ENCODE measurements around the gene NUMBL.

NUMBL gene

GRCh38 chr19:40724315-40724714 lies 33.9 kb upstream of the NUMBL start:
- no peaks in the 10 kb centered on the region for H3K9me3 ChIP-seq (ENCODE audit: control insufficient read depth, insufficient read depth, low read length)
- H3K4me3 ChIP-seq (ENCODE audit: low read length) = no peak overlapping the region
- H3K27ac ChIP-seq (ENCODE audit: low read length) = no peak overlapping the region
- WGBS (ENCODE audit: insufficient coverage, insufficient read length) = no CpG with 5 or more reads among the region's 4 CpGs
- no peaks in the 10 kb centered on the region for H3K36me3 ChIP-seq (ENCODE audit: control insufficient read depth, insufficient read depth, low read length)
- no peak for DNase-seq (ENCODE audit: low read depth, low spot score)
- no peaks in the 10 kb centered on the region for H3K27me3 ChIP-seq (ENCODE audit: control insufficient read depth, insufficient read depth, low read length)
- 0 out of 2 replicates have a peak, but pooled peaks cover 1% of the 10 kb centered on the region for H3K4me1 ChIP-seq (ENCODE audit: control insufficient read depth, insufficient read depth, low read length)

GRCh38 chr19:40723661-40724254 lies 33.3 kb upstream of the NUMBL start:
- Histone ChIP-seq H3K27me3 (ENCODE audit: control insufficient read depth, insufficient read depth, low read length) (no peaks in the 10 kb centered on the region), H3K4me3 (ENCODE audit: low read length) (no peak overlapping the region), H3K4me1 (ENCODE audit: control insufficient read depth, insufficient read depth, low read length) (0 out of 2 replicates have a peak, but pooled peaks cover 1% of the 10 kb centered on the region), H3K27ac (ENCODE audit: low read length) (no peak overlapping the region), H3K36me3 (ENCODE audit: control insufficient read depth, insufficient read depth, low read length) (no peaks in the 10 kb centered on the region), H3K9me3 (ENCODE audit: control insufficient read depth, insufficient read depth, low read length) (no peaks in the 10 kb centered on the region)
- no peak for DNase-seq (ENCODE audit: low read depth, low spot score)
- no CpG with 5 or more reads among the region's 5 CpGs for WGBS (ENCODE audit: insufficient coverage, insufficient read length)

DNA sequence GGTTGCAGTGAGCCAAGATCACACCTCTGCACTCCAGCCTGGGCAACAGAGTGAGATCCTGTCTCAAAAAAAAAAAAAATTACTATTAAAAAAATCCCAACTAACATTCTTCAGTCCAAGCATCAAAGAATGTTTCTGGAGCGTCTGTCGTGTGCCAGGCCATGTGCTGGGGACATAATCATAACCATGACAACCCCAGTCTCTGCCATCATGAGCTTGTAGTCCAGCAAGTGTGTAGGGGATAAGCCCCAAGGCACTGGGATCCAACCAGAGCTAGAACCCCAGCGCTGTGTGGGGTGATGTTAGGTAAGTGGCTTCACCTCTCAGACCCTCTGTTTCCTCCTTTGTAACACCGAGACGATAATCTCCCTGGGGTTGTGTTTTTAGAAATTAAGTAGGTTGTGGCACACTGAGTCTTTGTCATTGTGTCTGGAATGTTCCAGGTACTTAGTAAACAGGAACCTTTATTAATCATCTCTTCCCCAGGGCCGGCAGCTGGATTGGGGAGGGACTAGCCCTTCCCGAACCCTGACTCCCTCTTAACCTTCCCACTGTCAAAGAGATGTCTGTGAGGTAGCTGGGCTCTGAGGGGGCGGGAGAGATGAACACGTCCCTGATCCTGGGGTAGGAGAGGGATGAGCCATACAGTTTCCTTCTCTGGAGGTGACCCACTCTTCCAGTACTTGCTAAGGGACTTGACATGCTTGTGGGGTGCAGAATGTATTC lies 31.6 kb upstream of the NUMBL start:
- WGBS (ENCODE audit: insufficient coverage, insufficient read length) = no CpG with 5 or more reads among the region's 9 CpGs
- DNase-seq (ENCODE audit: low read depth, low spot score) = no peak
- no peak overlapping the region for H3K27ac ChIP-seq (ENCODE audit: low read length)
- H3K27me3 ChIP-seq (ENCODE audit: control insufficient read depth, insufficient read depth, low read length) = no peaks in the 10 kb centered on the region
- H3K4me1 ChIP-seq (ENCODE audit: control insufficient read depth, insufficient read depth, low read length) = peaks cover 3% of the 10 kb centered on the region; the same call in 1 of the 2 replicates
- H3K36me3 ChIP-seq (ENCODE audit: control insufficient read depth, insufficient read depth, low read length) = no peaks in the 10 kb centered on the region
- no peaks in the 10 kb centered on the region for H3K9me3 ChIP-seq (ENCODE audit: control insufficient read depth, insufficient read depth, low read length)
- H3K4me3 ChIP-seq (ENCODE audit: low read length) = no peak overlapping the region

DNA sequence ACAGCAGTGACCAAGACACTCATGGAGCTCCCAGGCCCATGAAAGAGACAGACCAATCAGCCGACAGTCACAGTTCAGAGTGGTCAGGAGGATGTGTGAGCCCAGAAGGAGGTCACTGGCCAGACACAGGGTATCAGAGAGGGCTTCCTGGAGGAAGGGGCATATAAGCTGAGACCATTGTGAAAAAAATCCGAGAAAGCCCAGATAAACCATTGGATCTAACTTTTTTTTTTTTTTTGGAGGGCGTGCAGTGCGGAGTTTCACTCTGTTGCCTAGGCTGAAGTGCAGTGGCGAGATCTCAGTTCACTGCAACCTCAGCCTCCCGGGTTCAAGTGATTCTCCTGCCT lies 30.7 kb upstream of the NUMBL start:
- no peak for DNase-seq (ENCODE audit: low read depth, low spot score)
- Histone ChIP-seq H3K9me3 (ENCODE audit: control insufficient read depth, insufficient read depth, low read length) (no peaks in the 10 kb centered on the region), H3K4me1 (ENCODE audit: control insufficient read depth, insufficient read depth, low read length) (peaks cover 3% of the 10 kb centered on the region; the same call in 1 of the 2 replicates), H3K36me3 (ENCODE audit: control insufficient read depth, insufficient read depth, low read length) (no peaks in the 10 kb centered on the region), H3K27me3 (ENCODE audit: control insufficient read depth, insufficient read depth, low read length) (no peaks in the 10 kb centered on the region), H3K27ac (ENCODE audit: low read length) (no peak overlapping the region), H3K4me3 (ENCODE audit: low read length) (no peak overlapping the region)
- no CpG with 5 or more reads among the region's 6 CpGs for WGBS (ENCODE audit: insufficient coverage, insufficient read length)

DNA sequence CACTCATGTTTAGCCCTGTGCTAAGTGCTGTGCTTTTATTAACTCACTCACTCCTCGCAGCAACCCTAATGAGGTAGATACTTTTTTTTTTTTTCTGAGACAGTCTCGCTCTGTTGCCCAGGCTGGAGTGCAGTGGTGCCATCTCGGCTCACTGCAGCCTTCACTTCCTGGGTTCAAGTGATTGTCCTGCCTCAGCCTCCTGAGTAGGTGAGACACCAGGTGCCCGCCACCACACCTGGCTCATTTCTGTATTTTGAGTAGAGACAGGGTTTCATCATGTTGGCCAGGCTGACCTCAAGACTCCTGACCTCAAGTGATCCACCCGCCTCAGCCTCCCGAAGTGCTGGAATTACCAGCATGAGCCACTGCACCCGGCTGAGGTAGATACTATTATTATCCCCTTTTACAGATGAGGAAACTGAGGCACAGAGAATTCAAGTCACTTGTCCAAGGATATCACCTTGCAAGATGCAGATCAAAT lies 29.0 kb upstream of the NUMBL start:
- H3K4me3 ChIP-seq (ENCODE audit: low read length) = no peak overlapping the region
- no peak overlapping the region for H3K27ac ChIP-seq (ENCODE audit: low read length)
- no peaks in the 10 kb centered on the region for H3K36me3 ChIP-seq (ENCODE audit: control insufficient read depth, insufficient read depth, low read length)
- DNase-seq (ENCODE audit: low read depth, low spot score) = no peak
- H3K27me3 ChIP-seq (ENCODE audit: control insufficient read depth, insufficient read depth, low read length) = no peaks in the 10 kb centered on the region
- no peaks in the 10 kb centered on the region for H3K9me3 ChIP-seq (ENCODE audit: control insufficient read depth, insufficient read depth, low read length)
- WGBS (ENCODE audit: insufficient coverage, insufficient read length) = no CpG with 5 or more reads among the region's 7 CpGs
- H3K4me1 ChIP-seq (ENCODE audit: control insufficient read depth, insufficient read depth, low read length) = peaks cover 4% of the 10 kb centered on the region; the same call in 1 of the 2 replicates

- Histone ChIP-seq H3K9me3 (ENCODE audit: control insufficient read depth, insufficient read depth, low read length) (no peaks in the 10 kb centered on the region), H3K4me3 (ENCODE audit: low read length) (peak overlapping the region; percentile 24; the same call in 1 of the 2 replicates), H3K4me1 (ENCODE audit: control insufficient read depth, insufficient read depth, low read length) (peaks cover 4% of the 10 kb centered on the region; the same call in 1 of the 2 replicates), H3K27me3 (ENCODE audit: control insufficient read depth, insufficient read depth, low read length) (no peaks in the 10 kb centered on the region), H3K36me3 (ENCODE audit: control insufficient read depth, insufficient read depth, low read length) (no peaks in the 10 kb centered on the region), H3K27ac (ENCODE audit: low read length) (no peak overlapping the region)
- WGBS (ENCODE audit: insufficient coverage, insufficient read length) = no CpG with 5 or more reads among the region's 16 CpGs
- no peak for DNase-seq (ENCODE audit: low read depth, low spot score)
Observed at GRCh38 chr19:40718774-40719391, 28.4 kb upstream of the NUMBL start.

DNA sequence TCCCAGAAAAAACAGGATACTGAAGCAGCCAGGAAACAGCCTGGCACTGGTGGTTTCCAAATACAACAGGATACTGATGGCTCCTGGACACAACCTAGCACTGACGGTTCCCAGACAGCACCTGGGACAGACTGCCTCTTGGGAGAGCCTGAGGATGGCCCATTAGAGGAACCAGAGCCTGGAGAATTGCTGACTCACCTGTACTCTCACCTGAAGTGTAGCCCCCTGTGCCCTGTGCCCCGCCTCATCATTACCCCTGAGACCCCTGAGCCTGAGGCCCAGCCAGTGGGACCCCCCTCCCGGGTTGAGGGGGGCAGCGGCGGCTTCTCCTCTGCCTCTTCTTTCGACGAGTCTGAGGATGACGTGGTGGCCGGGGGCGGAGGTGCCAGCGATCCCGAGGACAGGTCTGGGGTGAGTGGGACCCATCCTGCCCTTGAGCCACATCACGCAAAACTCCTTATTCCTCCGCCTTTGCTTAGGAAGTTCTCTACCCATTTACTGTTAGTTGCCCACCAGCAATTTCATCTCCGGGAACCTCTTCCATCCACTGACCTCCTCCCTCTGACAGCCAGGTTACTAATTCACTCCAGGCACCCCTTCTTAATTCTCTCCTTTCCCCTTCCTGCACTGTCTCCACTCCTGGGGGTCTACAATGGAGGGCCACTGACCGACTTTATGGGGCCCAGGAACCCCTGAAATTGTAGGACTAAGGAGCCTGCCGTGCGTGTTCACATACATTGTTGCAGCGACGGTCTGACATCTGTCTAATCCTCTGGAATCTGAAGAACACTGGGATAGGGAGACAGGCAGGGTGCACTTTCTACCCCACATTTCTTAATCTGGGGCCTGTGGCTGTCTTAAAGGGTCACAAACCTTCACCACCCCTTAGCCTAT lies 27.7 kb upstream of the NUMBL start:
- H3K4me3 ChIP-seq (ENCODE audit: low read length) = peak overlapping the region; percentile 76; the same call in 1 of the 2 replicates
- WGBS (ENCODE audit: insufficient coverage, insufficient read length) = no CpG with 5 or more reads among the region's 20 CpGs
- H3K27ac ChIP-seq (ENCODE audit: low read length) = no peak overlapping the region
- H3K4me1 ChIP-seq (ENCODE audit: control insufficient read depth, insufficient read depth, low read length) = peaks cover 4% of the 10 kb centered on the region; the same call in 1 of the 2 replicates
- no peak for DNase-seq (ENCODE audit: low read depth, low spot score)
- H3K27me3 ChIP-seq (ENCODE audit: control insufficient read depth, insufficient read depth, low read length) = no peaks in the 10 kb centered on the region
- H3K9me3 ChIP-seq (ENCODE audit: control insufficient read depth, insufficient read depth, low read length) = no peaks in the 10 kb centered on the region
- H3K36me3 ChIP-seq (ENCODE audit: control insufficient read depth, insufficient read depth, low read length) = no peaks in the 10 kb centered on the region

DNA sequence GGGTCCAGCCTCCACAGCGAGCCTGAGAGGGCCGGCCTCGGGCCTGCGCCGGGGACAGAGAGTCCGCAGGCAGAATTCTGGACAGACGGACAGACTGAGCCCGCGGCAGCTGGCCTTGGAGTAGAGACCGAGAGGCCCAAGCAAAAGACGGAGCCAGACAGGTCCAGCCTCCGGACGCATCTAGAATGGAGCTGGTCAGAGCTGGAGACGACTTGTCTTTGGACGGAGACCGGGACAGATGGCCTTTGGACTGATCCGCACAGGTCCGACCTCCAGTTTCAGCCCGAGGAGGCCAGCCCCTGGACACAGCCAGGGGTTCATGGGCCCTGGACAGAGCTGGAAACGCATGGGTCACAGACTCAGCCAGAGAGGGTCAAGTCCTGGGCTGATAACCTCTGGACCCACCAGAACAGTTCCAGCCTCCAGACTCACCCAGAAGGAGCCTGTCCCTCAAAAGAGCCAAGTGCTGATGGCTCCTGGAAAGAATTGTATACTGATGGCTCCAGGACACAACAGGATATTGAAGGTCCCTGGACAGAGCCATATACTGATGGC lies 27.0 kb upstream of the NUMBL start:
- DNase-seq (ENCODE audit: low read depth, low spot score) = no peak
- Histone ChIP-seq H3K4me1 (ENCODE audit: control insufficient read depth, insufficient read depth, low read length) (peaks cover 4% of the 10 kb centered on the region; the same call in 1 of the 2 replicates), H3K4me3 (ENCODE audit: low read length) (peak overlapping the region; percentile 76; the same call in 1 of the 2 replicates)

GRCh38 chr19:40716482-40717324 lies 26.3 kb upstream of the NUMBL start, which contains the start of the genes COQ8B and ITPKC:
Gene COQ8B, minus strand, starts transcription at chr19:40716886. Its CDS starts 2,254 bp downstream, at chr19:40714632.
Gene ITPKC, plus strand, starts transcription at chr19:40717112. Its CDS starts 24 bp downstream, at chr19:40717136.
- Histone ChIP-seq H3K4me3 (ENCODE audit: low read length) (peak within 1 kb of the TSS; percentile 76), H3K27ac (ENCODE audit: low read length) (no peak within 1 kb of the TSS), H3K36me3 (ENCODE audit: control insufficient read depth, insufficient read depth, low read length) (no peaks in the 10 kb centered on the region), H3K4me1 (ENCODE audit: control insufficient read depth, insufficient read depth, low read length) (peaks cover 4% of the 10 kb centered on the region; the same call in 1 of the 2 replicates), H3K9me3 (ENCODE audit: control insufficient read depth, insufficient read depth, low read length) (no peaks in the 10 kb centered on the region), H3K27me3 (ENCODE audit: control insufficient read depth, insufficient read depth, low read length) (no peaks in the 10 kb centered on the region)
- peak; percentile 94 for DNase-seq (ENCODE audit: low read depth, low spot score)
- no CpG with 5 or more reads among the region's 76 CpGs for WGBS (ENCODE audit: insufficient coverage, insufficient read length)

More for the DNA sequence above, 27.0 kb upstream of the NUMBL start:
- H3K27ac ChIP-seq (ENCODE audit: low read length) = no peak overlapping the region
- H3K27me3 ChIP-seq (ENCODE audit: control insufficient read depth, insufficient read depth, low read length) = no peaks in the 10 kb centered on the region
- WGBS (ENCODE audit: insufficient coverage, insufficient read length) = no CpG with 5 or more reads among the region's 20 CpGs
- no peaks in the 10 kb centered on the region for H3K36me3 ChIP-seq (ENCODE audit: control insufficient read depth, insufficient read depth, low read length)
- H3K9me3 ChIP-seq (ENCODE audit: control insufficient read depth, insufficient read depth, low read length) = no peaks in the 10 kb centered on the region
